TTC549 (cell line): ENCODE results near the gene JKAMP.

Source experiments
- FAIRE-seq: peaks from 2 replicates; lab custom pipeline; 2012; peaks lifted over from hg19 to GRCh38; lab: Jason Lieb, UNC

The JKAMP gene

DNA sequence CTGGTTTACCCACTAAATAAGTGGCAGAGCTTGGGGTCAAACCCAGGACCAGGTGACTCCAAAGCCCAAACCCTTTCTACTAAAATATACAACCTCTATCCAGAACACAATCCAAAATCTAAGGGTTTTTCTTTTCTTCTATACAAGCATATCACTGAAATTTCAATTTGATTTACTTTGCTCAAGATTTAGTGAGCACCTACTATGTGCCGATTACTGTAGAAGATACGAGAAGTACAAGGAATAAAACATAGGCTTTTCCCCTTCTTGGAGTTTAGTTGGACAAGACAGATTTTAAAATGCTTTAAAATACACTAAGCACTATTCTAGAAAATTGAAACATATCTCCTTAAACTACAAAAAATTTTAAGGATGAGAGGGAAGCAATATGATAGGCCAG, 2.9 kb upstream of the JKAMP start:
- FAIRE-seq, result no peak

DNA sequence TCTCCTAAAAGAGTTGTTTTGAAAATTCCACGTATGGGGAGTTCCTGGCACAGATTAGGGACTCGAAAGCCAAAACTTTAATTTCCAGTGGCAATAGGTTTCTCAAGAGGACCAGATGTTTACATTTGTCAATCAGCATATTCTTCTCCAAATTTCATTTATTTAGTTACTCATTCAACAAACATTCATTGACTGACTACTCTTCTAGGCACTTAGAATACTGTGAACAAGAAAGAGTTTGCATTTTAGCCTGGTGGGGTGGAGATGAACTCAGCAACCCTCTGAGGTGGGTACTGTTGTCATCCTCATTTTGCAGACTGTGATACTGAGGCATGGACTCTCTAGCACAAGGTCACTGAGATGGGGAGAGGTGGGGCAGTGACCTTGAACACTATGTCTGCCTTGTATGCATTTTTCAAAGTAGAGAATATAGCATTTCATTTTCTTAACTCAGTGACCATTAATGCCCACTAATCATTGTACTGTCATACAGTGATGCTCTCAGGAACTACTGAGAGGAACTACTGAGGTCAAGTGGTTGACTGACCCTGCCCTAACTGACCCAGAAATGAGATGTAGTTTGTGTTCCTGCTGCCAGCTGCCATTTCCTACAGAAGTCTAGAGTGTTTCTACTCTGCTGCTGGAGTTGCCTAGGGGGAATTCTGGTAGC, 2.3 kb upstream of the JKAMP start:
- no peak for FAIRE-seq

DNA sequence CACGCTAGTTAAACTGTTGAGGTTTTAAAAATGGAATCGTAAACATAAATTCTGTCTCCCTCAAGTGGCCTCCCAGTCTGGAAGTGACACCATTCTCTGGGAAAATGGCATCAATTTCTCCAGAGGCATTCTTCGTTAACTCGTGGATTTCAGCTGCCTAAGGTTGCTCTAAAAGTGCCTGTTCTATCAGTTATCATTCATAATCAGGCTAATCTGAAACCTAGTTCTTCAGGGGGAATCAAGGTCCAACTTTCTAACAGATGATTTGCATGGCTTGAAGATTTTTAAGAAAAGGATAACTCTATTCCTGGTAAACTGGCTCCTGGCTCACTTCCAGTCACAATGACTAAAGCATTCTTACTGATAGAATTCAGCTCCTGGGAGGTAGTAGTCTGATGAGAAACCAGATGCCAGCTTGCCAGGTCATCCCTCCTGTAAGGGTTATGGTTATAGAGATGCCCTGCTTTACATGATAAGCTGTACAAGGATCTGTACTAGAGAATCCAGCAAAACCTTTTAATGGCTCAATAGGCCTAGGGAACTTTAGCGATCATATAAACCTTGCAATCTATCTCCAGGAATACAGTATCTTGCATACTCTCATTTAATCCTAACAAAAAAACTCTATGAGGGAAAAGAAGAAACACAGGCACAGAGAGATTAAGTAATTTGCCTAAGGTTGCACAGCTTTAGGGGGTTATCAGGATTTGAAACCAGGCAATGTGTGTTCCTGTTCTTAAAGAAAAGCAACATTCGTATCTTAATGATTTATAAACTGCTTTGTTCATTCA, 1.6 kb upstream of the JKAMP start:
- FAIRE-seq, result no peak

DNA sequence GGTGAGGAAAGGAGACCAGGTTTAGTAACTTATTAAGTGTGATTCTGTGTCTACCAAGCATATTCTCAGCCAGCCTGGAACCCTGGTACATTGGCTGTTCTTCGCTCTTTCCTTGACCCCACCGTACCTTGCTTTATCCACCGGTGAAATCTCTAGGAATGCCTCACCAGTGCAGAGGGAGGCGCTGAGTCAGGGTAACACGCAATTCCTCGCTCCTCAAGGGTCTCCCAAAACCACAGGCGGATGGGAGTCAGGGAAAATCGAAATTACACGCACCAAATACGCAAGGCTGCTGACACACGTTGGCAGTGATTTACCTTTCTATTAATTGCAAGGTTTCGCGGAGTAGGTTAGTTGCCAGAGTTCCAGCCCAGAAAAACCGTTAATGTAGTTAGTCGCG, 954 bp upstream of the JKAMP start:
- no peak for FAIRE-seq

DNA sequence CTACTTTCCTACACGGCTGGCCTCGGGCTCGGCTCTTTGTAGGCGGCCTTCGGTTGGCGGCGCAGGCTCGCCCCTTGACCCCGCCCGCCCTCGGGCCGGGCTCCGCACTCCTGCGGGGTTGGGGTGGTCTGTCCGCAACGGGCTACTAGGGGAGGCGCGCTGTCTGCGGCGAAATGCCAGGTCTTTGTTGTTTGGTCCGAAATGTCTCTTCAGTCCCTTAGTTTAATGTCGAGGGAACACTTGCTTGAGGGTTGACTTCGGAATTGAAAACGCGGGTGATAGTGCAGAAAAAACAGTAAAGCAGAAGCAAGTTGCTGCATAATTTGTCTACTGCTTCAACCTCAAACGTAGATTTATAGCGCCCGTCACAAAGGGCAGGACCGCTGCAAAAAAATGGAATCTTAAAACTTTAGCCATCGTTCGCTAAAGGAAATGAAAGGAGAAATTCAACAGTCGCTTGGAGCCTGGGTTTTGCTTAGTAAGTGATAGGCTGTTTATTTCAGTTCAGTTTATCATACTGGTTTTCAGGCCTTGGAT, 390 bp downstream of the JKAMP start:
- FAIRE-seq, result no peak

DNA sequence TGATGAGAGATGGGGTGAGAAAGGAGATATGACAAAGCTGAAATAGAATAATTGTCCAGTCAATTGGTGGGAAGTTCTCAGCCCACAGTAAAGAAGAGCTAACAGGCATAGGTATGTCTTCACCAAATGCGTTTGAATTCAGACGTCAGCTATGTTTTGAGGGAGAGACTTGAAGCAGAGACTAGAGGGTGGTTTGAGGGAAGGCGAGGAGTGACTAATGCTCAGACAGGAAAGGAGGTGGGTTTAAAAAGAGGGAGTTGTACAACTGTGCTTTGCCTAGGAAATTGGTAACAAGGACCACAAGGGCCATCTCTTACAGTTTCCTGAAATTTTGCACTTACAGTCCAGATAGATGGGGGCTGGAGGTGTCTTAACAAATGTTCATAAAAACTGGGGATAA, 6.4 kb downstream of the JKAMP start:
- no peak for FAIRE-seq

DNA sequence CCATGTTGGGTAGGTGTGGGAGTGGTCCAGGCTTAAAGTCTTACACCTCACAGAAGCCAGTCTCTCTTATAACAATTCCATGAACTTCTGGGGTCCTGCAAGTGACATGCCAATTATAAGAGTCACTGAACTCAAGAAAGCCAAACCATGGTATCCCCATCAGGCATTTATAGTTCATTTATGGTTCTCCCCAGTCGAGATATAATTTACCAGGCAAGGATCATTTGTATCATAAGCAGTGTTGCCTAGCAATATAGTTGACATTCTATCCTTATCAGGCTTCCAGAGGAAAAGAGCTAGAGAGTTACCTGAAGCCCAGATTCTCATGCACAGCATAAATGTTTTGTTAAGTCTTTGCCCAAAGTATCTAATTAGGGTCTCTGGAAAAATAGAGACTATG, 8.1 kb downstream of the JKAMP start:
- FAIRE-seq, result no peak

DNA sequence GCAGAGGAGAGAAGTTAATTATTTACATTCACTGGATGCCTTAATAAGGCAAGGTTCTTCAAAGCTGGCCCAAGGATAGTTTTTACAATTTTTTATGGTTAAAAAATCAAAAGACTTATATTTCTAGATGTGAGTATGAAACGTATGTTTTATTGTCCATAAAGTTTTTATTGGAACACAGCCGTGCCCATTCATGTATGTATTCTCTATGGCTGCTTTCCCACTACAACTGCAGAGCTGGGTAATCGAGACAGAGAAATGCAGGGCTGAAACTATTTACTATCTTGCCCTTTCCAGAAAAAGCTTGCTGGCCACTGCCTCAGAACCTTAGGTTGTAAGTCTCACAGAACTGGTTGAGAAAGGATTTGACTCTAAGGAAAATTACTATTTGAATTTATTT, 16.4 kb downstream of the JKAMP start:
- FAIRE-seq, result no peak

DNA sequence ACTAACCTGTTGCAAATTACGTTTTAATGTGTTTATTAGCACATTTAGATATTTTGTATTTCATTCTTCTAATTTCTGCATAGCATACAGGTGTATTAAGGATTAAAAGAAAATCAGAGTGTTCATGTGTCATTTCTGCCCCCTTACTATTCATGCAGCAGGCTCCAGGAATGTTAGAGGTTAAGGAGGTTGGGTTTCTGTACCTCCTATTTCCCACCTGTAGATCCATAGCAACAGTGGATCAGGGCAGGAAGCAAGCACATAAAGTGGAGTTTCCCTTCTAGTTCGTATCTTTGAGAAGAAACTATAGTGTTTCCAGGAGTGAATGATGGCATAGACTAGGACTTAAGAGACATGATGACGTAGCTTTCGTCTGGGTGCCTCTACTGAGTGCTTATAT, 18.9 kb downstream of the JKAMP start:
- no peak for FAIRE-seq

DNA sequence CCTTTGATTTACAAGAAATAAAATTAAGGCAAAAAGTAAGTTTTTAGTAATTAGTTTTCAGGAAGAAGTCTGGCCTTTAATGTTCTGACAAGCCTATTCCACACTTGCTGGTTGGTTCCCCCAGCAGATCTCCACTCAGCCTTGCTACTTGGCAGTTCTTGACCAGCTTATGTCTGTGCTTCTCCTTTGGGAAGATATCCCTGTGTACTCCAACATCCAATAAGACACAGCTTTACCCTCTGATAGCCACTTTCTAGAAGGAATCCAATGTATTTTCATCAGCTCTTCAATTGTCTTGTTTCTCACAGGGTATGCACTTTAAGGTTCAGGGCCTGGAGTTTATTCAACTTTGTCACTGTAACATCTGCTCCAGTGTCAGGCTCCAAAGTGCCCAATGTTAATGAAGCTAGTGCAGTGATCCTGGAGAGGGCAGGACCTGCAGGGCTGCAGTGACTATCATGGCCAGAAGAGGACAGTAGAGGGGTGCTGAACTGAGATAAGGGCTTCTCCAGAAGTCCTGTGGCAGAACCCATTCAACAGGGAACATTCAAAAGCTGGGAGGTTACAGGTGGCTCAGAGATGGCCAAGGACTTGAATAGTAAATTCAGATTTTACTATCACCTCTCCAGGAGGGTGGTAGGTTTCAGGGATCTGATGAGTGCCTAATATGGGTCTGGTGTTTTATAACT, 22.9 kb downstream of the JKAMP start:
- no peak for FAIRE-seq

DNA sequence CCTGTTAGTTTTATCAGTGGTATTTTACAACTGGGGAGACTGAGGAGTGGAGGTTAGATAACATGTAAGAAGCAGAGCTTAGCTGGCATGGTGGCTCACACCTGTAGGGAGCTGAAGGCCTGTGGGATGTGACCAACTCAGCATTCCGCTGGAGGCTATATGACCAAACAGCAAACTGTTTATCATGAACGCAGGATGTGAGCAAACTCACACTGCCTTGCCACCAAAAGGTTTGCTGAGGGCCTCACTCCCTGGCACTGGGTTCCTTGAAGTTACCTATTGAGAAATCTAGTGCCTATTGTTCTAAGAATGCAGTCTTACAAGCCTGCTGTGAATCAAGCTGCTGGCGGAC, 23.4 kb downstream of the JKAMP start:
- FAIRE-seq, result no peak

DNA sequence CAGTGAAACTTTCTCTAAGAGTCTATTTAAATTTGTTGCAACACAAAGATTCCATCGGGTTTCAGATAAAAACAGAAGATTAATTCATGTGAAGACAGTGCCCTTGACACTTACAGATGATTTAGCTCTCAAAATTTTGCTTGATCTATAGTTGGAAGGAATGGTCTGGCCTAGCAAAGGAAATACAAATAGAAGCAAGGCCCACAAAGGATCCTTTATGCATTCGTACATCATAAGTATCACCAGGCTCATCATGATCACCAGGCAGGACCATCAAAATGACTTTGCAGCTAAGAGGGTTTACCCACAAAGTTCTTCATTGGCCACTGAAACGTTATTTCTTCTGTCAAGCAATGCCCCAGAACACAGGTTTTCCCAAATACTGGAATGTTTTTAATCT, 24.8 kb downstream of the JKAMP start:
- no peak for FAIRE-seq

DNA sequence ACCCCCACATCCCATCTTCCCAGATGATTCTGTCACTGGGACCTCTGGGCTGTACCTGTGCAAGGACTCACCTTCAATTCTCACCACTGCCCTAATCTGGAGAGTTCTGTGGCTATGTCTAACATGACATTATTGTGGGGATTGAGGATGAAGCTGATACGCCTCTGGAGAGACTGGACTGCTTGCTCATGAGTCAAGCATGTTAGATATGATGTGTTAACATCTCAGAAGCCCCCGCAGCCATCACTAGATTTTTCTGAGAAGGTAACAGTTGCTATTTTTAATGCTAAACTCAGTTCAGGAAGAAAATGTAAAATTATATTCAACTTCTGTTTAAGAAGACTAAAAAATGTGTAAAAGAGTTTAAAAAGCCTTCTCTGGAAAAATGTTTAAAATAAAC, 25.7 kb downstream of the JKAMP start:
- FAIRE-seq, result no peak

DNA sequence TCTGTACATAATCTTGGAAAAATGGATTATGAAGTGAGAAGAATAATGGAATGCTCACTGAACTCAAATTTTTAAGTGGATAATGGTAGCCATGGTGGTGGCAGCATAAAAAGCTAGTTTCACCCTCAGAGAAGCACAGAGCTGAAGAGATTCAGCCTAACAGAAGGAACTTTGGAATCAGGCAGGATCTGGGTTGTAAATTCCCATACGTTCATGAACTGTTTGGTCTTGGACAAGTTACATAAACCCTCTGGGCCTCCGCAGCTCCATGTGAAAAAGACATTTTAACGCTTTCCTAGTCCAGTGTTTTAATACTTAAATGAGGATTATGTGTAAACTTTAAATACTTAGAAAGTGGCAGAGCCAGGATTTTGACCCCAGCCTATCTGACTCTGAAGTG, 26.6 kb downstream of the JKAMP start:
- no peak for FAIRE-seq

DNA sequence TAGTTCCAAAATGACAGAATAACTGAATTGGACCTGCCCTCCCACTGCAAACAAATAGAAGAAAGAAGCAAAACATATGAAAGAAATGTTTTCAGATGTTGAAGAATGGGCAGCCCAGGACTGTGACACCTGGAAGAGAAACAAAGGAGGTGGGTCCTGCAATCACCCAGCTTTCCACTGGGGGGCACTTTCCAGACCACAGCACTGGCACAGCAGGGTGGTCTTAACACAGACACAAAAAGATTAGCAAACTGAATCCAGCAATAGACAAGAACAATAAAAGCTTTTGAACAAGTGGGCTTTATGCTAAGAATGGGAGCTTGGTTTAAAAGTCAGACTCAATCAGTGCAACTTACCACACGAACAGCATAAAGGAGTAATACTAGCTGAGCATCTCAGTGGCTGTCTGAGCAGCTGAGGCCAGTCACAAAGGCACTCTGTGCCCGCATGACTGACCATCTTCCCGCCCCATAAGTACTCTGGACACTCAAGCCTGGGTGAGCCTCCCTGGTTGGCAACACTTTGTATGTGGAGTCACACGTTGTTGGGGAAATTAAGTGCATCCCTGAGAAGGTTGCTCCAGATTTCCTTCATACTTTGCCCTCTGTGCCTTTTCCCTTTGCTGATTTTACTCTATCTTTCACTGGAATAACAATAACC, 27.7 kb downstream of the JKAMP start:
- FAIRE-seq, result no peak

DNA sequence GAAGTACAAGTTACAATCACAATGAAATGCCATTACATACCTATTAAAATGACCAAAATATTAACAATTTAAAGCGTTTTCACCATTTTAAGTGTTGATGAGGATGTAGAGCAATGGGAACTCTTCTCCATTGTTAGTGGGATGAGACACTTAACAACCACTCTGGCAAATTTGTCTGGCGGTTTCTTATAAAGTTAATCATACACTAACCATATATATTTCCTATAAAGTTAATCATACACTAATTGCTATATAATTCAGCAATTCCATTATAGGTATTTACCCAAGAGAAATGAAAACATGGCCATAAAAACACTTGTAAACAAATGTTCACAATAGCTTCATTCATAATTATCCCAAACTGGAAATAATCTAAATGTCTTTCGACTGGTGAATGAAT, 35.9 kb downstream of the JKAMP start:
- FAIRE-seq, result no peak

DNA sequence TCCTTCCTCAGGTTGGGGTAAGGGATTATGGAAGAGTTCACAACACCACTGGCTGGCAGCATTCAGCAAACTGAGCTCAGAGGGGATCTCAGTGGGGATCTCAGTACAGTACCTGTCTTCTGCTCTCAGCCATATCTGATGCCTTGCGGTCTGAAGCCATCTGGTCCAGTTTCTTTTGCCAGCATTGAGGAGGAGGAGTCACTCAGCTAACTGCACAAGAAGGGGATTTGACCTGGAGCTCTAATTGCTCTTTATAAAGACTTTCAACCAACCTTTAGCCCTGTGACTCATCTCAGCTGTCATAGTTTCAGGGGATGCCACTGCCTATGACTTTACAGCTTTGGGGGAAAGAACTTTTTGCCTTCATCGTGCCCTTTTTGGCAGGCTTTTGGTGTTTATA, 44.9 kb downstream of the JKAMP start:
- no peak for FAIRE-seq

DNA sequence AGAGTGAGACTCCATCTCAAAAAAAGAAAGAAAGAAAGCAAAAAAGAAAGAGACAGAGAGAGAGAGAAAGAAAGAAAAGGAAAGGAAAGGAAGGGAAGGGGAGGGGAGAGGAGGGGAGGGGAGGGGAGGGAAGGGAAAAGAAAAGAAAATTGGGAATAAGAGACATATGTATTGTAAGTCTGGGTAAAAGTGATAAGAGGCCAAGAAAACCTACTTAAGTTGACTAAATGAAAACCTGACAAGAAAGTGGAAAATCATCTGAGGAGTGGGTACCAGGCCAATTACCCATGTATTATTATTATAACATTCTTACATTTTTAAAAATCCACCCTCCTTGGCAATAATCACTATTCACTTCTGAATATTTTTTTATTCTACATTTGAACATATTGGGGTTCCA, 46.0 kb downstream of the JKAMP start:
- no peak for FAIRE-seq

DNA sequence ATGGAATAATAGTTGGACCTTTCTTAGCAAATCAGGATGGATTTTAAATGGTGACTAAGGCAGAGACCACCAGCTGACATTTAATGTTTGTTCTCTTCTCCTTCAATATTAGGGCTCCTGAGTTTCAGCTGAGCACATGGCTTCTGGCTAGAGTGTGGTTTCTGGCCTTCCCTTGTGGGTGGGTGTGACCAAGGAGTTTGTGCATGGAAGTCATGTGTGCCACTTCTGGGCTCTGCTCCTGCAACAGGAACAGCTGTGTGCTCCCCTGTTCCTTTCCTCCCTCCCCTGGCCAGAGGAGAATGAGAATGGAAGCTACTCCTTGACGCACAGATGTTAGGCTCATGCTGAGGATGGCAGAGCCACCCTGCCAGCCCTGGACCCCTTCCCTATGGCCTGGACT, 48.1 kb downstream of the JKAMP start:
- FAIRE-seq, result no peak

DNA sequence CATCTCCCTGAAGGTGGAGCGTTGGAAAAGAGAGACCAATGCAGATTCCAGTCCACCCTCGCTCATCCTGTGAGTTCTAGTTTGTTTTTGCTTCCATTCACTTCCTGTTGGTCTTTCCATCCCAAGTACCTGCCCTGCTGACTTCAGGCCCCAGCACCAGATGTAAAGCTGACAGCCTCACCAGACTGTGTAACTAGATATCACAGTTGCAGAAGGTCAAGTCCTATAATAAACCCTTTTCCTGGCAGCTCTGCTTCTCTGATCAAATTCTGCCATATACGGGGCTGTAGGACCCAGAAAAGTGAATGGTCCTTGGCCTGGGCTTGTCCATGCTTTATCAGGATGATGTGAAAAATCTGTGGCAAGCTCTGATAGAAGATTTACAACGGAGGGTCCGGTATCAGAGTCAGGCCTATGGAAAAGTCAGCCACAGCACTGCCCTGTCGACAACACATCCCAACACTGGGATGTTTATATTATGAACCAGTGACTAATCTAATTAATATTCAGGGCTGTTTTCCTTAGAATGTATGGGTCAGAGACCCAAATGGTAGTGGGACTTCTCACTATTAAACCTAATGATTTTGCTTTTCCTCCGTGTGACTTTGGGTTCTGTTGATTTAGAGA, 50.2 kb downstream of the JKAMP start:
- no peak for FAIRE-seq

DNA sequence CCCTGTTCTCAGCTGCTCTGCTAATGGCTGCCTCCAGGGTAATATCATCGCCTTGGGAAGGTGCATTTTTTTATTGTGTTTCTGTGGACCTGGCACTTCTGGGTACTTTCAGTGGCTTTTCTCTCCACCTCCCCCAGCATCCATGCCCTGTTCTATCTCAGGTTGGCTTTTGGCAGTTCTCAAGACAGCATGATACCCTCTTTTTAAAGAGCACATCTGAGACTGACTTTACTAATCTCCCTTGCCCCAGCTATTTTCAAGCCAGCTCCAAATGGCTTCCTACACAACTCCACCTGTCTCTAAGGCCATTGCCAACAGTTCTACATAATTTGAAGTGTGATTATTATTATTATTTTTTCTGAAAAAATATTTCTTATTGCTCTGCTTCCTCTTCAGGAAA, 53.2 kb downstream of the JKAMP start:
- FAIRE-seq, result no peak

DNA sequence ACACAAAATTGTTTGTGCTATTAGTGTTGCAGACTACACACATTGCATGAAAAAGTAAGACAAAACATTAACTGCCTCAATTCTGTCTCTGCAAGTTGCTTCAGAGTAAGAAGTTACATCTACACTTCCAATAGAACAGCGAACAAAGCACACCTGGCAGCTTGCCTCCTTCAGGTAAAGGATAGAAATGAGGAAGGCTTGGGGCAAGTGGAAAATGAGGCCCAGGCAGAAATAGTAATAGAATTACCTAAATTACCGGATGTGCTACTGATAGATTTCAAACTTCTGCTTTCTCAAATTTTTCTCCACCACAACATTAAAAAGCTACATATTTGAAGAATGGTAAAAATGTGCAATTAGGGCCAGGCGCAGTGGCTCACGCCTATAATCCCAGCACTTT, 54.6 kb downstream of the JKAMP start:
- no peak for FAIRE-seq

DNA sequence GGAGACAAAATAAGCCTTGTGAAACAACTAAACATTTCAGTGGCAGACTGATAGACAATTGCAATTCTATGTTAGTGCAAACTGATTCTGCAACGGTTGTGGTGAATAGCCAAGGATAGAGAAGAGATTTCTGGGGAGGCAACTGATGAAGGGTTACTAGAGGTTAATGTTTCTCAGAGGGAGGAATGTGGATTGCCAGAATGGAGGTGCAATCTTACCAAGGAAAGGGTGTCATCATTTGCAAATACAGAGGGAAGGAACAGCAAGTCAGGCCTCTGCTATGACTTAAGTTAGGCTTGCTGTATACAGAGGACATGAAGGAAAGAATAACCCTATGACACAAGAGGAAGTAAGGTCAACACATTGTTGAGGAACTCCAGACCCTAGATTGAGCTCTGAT, 56.5 kb downstream of the JKAMP start:
- FAIRE-seq, result no peak
